ENCODE measurements around the gene LMX1B. TPM values are rescaled to one million over a fixed set of nuclear protein-coding genes. Genes with fewer than 3 reads are reported as not detected.
"Not testable (repeated sequence)": the region's sequence is repeated elsewhere in the genome, so short reads cannot be mapped to it uniquely, and the experiment has no call there.

LMX1B gene
- total RNA-seq, 6 donors from 2014 or later = 0.14 to 0.40 TPM; not detected in 4

- Histone ChIP-seq H3K9me3 (no peaks in the 10 kb centered on the region), H3K27me3 (peaks cover 0 to 15% (median 7%) of the 10 kb centered on the region in 4 donors), H3K36me3 (no peaks in the 10 kb centered on the region), H3K27ac (no peak overlapping the region), H3K4me1 (peaks cover 7 to 15% (median 12%) of the 10 kb centered on the region in 4 donors), H3K4me3 (no peak overlapping the region)
- DNase-seq = no peak
- 58 to 62% methylated on average over 5 of the region's 5 CpGs for WGBS, 2 donors
- ATAC-seq (ENCODE audit: low FRiP score in 2 of 2) = no peak
- TF ChIP-seq POLR2AphosphoS5 (IDR thresholded peaks at IDR 0.05) = no peak
- TF ChIP-seq CTCF (IDR thresholded peaks at IDR 0.05) = peak in 1 of 6 experiments; percentile 9
- no peak for TF ChIP-seq POLR2A (IDR thresholded peaks at IDR 0.05)
- TF ChIP-seq EP300 (IDR thresholded peaks at IDR 0.05) = no peak
Measured at GRCh38 chr9:126706698-126707053, 92.9 kb downstream of the LMX1B start.

GRCh38 chr9:126707083-126707482 lies 93.4 kb downstream of the LMX1B start:
- 74 to 75% methylated on average over 4 of the region's 4 CpGs for WGBS, 2 donors
- H3K4me1 ChIP-seq = peaks cover 7 to 15% (median 12%) of the 10 kb centered on the region in 4 donors
- TF ChIP-seq POLR2AphosphoS5 (IDR thresholded peaks at IDR 0.05) (no peak), CTCF (IDR thresholded peaks at IDR 0.05) (no peak)
- peaks cover 0 to 15% (median 7%) of the 10 kb centered on the region in 4 donors for H3K27me3 ChIP-seq
- no peaks in the 10 kb centered on the region for H3K36me3 ChIP-seq
- DNase-seq (no peak), ATAC-seq (ENCODE audit: low FRiP score in 2 of 2) (no peak)
- no peaks in the 10 kb centered on the region for H3K9me3 ChIP-seq
- H3K4me3 ChIP-seq = no peak overlapping the region
- H3K27ac ChIP-seq = no peak overlapping the region

- peaks cover 0 to 11% (median 6%) of the 10 kb centered on the region in 4 donors for H3K27me3 ChIP-seq
- H3K9me3 ChIP-seq; H3K27ac ChIP-seq; ATAC-seq (ENCODE audit: low FRiP score in 2 of 2); DNase-seq; H3K36me3 ChIP-seq; H3K4me3 ChIP-seq: not testable (repeated sequence)
- 90 to 93% methylated on average over 10 of the region's 10 CpGs for WGBS, 2 donors
- H3K4me1 ChIP-seq = peaks cover 7 to 15% (median 12%) of the 10 kb centered on the region in 4 donors
Measured at GRCh38 chr9:126707712-126708111, 94.0 kb downstream of the LMX1B start.

- ATAC-seq (ENCODE audit: low FRiP score in 2 of 2) (no peak), DNase-seq (no peak)
- 18 to 48% methylated on average over 3 to 4 of the region's 4 CpGs for WGBS, 2 donors
- peaks cover 7 to 15% (median 12%) of the 10 kb centered on the region in 4 donors for H3K4me1 ChIP-seq
- H3K27ac ChIP-seq = no peak overlapping the region
- H3K4me3 ChIP-seq = no peak overlapping the region
- H3K27me3 ChIP-seq = peaks cover 0 to 8% (median 4%) of the 10 kb centered on the region in 4 donors
- no peaks in the 10 kb centered on the region for H3K9me3 ChIP-seq
- no peak for TF ChIP-seq POLR2AphosphoS5 (IDR thresholded peaks at IDR 0.05)
- no peak for TF ChIP-seq CTCF (IDR thresholded peaks at IDR 0.05)
- TF ChIP-seq EP300 (IDR thresholded peaks at IDR 0.05) = no peak
- no peak for TF ChIP-seq POLR2A (IDR thresholded peaks at IDR 0.05)
- no peaks in the 10 kb centered on the region for H3K36me3 ChIP-seq
Measured at GRCh38 chr9:126708178-126708577, 94.5 kb downstream of the LMX1B start.

GRCh38 chr9:126709241-126709640 lies 95.5 kb downstream of the LMX1B start:
- ATAC-seq (ENCODE audit: low FRiP score in 2 of 2) (no peak), DNase-seq (no peak)
- H3K36me3 ChIP-seq = no peaks in the 10 kb centered on the region
- peaks cover 7 to 15% (median 12%) of the 10 kb centered on the region in 4 donors for H3K4me1 ChIP-seq
- WGBS, 2 donors = 87 to 96% methylated on average over 3 of the region's 3 CpGs
- TF ChIP-seq POLR2AphosphoS5 (IDR thresholded peaks at IDR 0.05) (no peak), CTCF (IDR thresholded peaks at IDR 0.05) (no peak), EP300 (IDR thresholded peaks at IDR 0.05) (no peak), POLR2A (IDR thresholded peaks at IDR 0.05) (no peak)
- H3K9me3 ChIP-seq = no peaks in the 10 kb centered on the region
- H3K27me3 ChIP-seq = peaks cover 0 to 5% (median 2%) of the 10 kb centered on the region in 4 donors
- no peak overlapping the region for H3K4me3 ChIP-seq
- no peak overlapping the region for H3K27ac ChIP-seq

Data from upper lobe of left lung (tissue), 6 donors.